BE2C (cell line): ENCODE measurements around the gene SCAMP4.

ENCODE experiments used
- DNase-seq: peaks from one replicate; pipeline ENCODE4 v3.0.0-alpha.2; 2020
- H3K27me3 ChIP-seq: fragments of 250-450 bp; sonication (Bioruptor Pico); 2 replicates; pipeline ENCODE4 v1.5.1; 2020; ENCODE audit warnings: mild to moderate bottlenecking
- H3K36me3 ChIP-seq: fragments of 250-450 bp; sonication (Bioruptor Pico); 2 replicates; pipeline ENCODE4 v1.5.1; 2020; ENCODE audit warnings: mild to moderate bottlenecking
- H3K4me1 ChIP-seq: fragments of 250-450 bp; sonication (Bioruptor Pico); 2 replicates; pipeline ENCODE4 v1.5.1; 2020
- H3K4me3 ChIP-seq: 2 replicates; pipeline ENCODE4 v1.5.1; 2011; ENCODE audit warnings: low read depth, low read length
- H3K9me3 ChIP-seq: fragments of 250-450 bp; sonication (Bioruptor Pico); 2 replicates; pipeline ENCODE4 v1.5.1; 2020
- CTCF ChIP-seq: IDR thresholded peaks from 2 replicates; pipeline ENCODE4 v1.5.1; 2012; ENCODE audit warnings: mild to moderate bottlenecking, low read depth, low read length

SCAMP4 gene

GRCh38 chr19:1858412-1859081 is 46.7 kb upstream of the SCAMP4 start:
- H3K36me3 ChIP-seq: peaks cover 4% of the 10 kb centered on the region
- no peak for DNase-seq
- no peak for TF ChIP-seq CTCF
- no peaks in the 10 kb centered on the region for H3K27me3 ChIP-seq
- no peak overlapping the region for H3K4me3 ChIP-seq
- no peaks in the 10 kb centered on the region for H3K9me3 ChIP-seq
- H3K4me1 ChIP-seq: peaks cover 36% of the 10 kb centered on the region

GRCh38 chr19:1859331-1859781 is 45.8 kb upstream of the SCAMP4 start:
- Histone ChIP-seq H3K4me1 (peaks cover 28% of the 10 kb centered on the region), H3K4me3 (peak overlapping the region; percentile 83; the same call in 1 of the 2 replicates), H3K9me3 (no peaks in the 10 kb centered on the region), H3K36me3 (peaks cover under 1% of the 10 kb centered on the region; the same call in 1 of the 2 replicates), H3K27me3 (no peaks in the 10 kb centered on the region)
- TF ChIP-seq CTCF: no peak
- no peak for DNase-seq

GRCh38 chr19:1860042-1860775 is 45.0 kb upstream of the SCAMP4 start:
- no peak for TF ChIP-seq CTCF
- peak overlapping the region; percentile 83 for H3K4me3 ChIP-seq
- no peaks in the 10 kb centered on the region; the same call in 1 of the 2 replicates for H3K9me3 ChIP-seq
- DNase-seq: peak; percentile 75
- H3K36me3 ChIP-seq: peaks cover 3% of the 10 kb centered on the region
- H3K27me3 ChIP-seq: no peaks in the 10 kb centered on the region
- peaks cover 31% of the 10 kb centered on the region for H3K4me1 ChIP-seq

- Histone ChIP-seq H3K9me3 (no peaks in the 10 kb centered on the region; the same call in 1 of the 2 replicates), H3K4me3 (peak overlapping the region; percentile 83), H3K4me1 (peaks cover 26% of the 10 kb centered on the region), H3K36me3 (peaks cover 4% of the 10 kb centered on the region), H3K27me3 (no peaks in the 10 kb centered on the region)
- no peak for DNase-seq
- TF ChIP-seq CTCF: no peak
Observed at GRCh38 chr19:1860821-1861598, 44.2 kb upstream of the SCAMP4 start.

- no peak for DNase-seq
- Histone ChIP-seq H3K4me1 (peaks cover 22% of the 10 kb centered on the region), H3K36me3 (peaks cover 4% of the 10 kb centered on the region), H3K4me3 (peak overlapping the region; percentile 83), H3K27me3 (no peaks in the 10 kb centered on the region), H3K9me3 (no peaks in the 10 kb centered on the region; the same call in 1 of the 2 replicates)
- no peak for TF ChIP-seq CTCF
Observed at GRCh38 chr19:1861599-1862031, 43.6 kb upstream of the SCAMP4 start.
